GM12878 (cell line): ENCODE data around the gene NRIP3. TPM values are rescaled to one million over a fixed set of nuclear protein-coding genes. Genes with fewer than 3 reads are reported as not detected.

Experiments used
- ATAC-seq: fragments of 200-7000 bp; cut with Tn5 transposase; 3 replicates; pipeline ENCODE4 v1.9.1; 2020; ENCODE audit warnings: mild to moderate bottlenecking, moderate library complexity
- BruUV-seq: library from RNA; stranded (reverse); fragments of 400-500 nt; replicated peaks from 2 replicates; lab custom pipeline; 2021; lab: Mats Ljungman, UMichigan
- CTCF ChIA-PET: fragments of 300-600 bp; sonication (Branson Sonifier 250); formaldehyde crosslinking; extraction: SDS; loops from one replicate; lab custom pipeline; 2021; ENCODE audit warnings: inconsistent platforms; lab: Yijun Ruan, JAX
- POLR2A ChIA-PET: fragments of 350-600 bp; formaldehyde crosslinking; extraction: SDS; loops from one replicate; lab custom pipeline; 2021; ENCODE audit warnings: inconsistent platforms; lab: Charles Lee
- RAD21 ChIA-PET: fragments of 300-600 bp; sonication (Branson Sonifier 250); formaldehyde crosslinking; loops from one replicate; lab custom pipeline; 2023; ENCODE audit warnings: antibody characterized with exemption; ENCODE audit not compliant: unreplicated experiment; lab: Charles Lee
- SMC1A ChIA-PET: fragments of 300-600 bp; sonication (Branson Sonifier 250); formaldehyde crosslinking; loops from one replicate; lab custom pipeline; 2023; ENCODE audit not compliant: unreplicated experiment, uncharacterized antibody; lab: Charles Lee
- DNase-seq: peaks from one replicate; pipeline ENCODE4 v3.0.0-alpha.2; 2011; ENCODE audit warnings: low read depth, low spot score
- FAIRE-seq: peaks from 3 replicates; lab custom pipeline; 2011; peaks lifted over from hg19 to GRCh38; lab: Jason Lieb, UNC
- H2AFZ ChIP-seq: 2 replicates; pipeline ENCODE4 v1.6.0; 2011; ENCODE audit warnings: low read depth, low read length, control low read depth; ENCODE audit not compliant: control insufficient read depth
- H3K27ac ChIP-seq: 2 replicates; pipeline ENCODE4 v1.5.1; 2011; ENCODE audit warnings: control low read depth; ENCODE audit not compliant: control insufficient read depth, insufficient read depth
- H3K27me3 ChIP-seq, 2 experiments: replicated peaks in 1 of 2; 2 replicates each; pipeline versions ENCODE4 v1.6.0 to v1.6.1; 2011; ENCODE audit warnings: low read length in 1 of 2; ENCODE audit not compliant: control insufficient read depth in 2 of 2, insufficient read depth in 2 of 2
- H3K36me3 ChIP-seq, 2 experiments: 2 replicates each; pipeline ENCODE4 v1.5.1; 2011; ENCODE audit warnings: low read length in 1 of 2; ENCODE audit not compliant: control insufficient read depth in 2 of 2, insufficient read depth in 2 of 2
- H3K4me1 ChIP-seq: 2 replicates; pipeline ENCODE4 v1.6.1; 2011; ENCODE audit warnings: mild to moderate bottlenecking, low read length, moderate library complexity, mixed read lengths; ENCODE audit not compliant: control insufficient read depth, insufficient read depth
- H3K4me2 ChIP-seq: 2 replicates; pipeline ENCODE4 v1.6.0; 2011; ENCODE audit warnings: control low read depth; ENCODE audit not compliant: control insufficient read depth, insufficient read depth
- H3K4me3 ChIP-seq: fragments of 200-600 bp; sonication (generic); 2 replicates; pipeline ENCODE4 v1.5.1; 2016
- H3K79me2 ChIP-seq: 2 replicates; pipeline ENCODE4 v1.6.0; 2011; ENCODE audit warnings: low read length; ENCODE audit not compliant: control insufficient read depth, insufficient read depth
- H3K9ac ChIP-seq: 2 replicates; pipeline ENCODE4 v1.8.0; 2011; ENCODE audit warnings: low read length, control low read depth, mixed read lengths; ENCODE audit not compliant: control insufficient read depth, insufficient read depth
- H3K9me3 ChIP-seq: replicated peaks from 3 replicates; pipeline ENCODE4 v1.5.1; 2011; ENCODE audit warnings: mild to moderate bottlenecking, low read length; ENCODE audit not compliant: control insufficient read depth, insufficient read depth
- H4K20me1 ChIP-seq: 2 replicates; pipeline ENCODE4 v1.6.0; 2011; ENCODE audit not compliant: control insufficient read depth, insufficient read depth
- BRCA1 ChIP-seq: IDR thresholded peaks from 2 replicates; pipeline ENCODE4 v1.6.1; 2011; ENCODE audit warnings: low read depth, low read length, improper control_type of control experiment
- CBX3 ChIP-seq: fragments of 200-600 bp; sonication (generic); IDR thresholded peaks from 2 replicates; pipeline ENCODE4 v1.6.1; 2016; ENCODE audit warnings: low read depth, borderline replicate concordance
- E2F8 ChIP-seq: fragments of 450-650 bp; IDR thresholded peaks from 2 replicates; pipeline ENCODE4 v1.6.1; 2018; ENCODE audit warnings: mild to moderate bottlenecking, low read depth, moderate library complexity; ENCODE audit not compliant: partially characterized antibody
- IRF4 ChIP-seq: IDR thresholded peaks from 2 replicates; pipeline ENCODE4 v1.6.1; 2011; ENCODE audit warnings: low read depth, low read length
- NRF1 ChIP-seq: conservative IDR thresholded peaks from 2 replicates; pipeline ENCODE4 v1.6.1; 2011; ENCODE audit warnings: mild to moderate bottlenecking, low read depth, low read length, improper control_type of control experiment
- RBBP5 ChIP-seq: fragments of 200-600 bp; sonication (generic); conservative IDR thresholded peaks from 2 replicates; pipeline ENCODE4 v1.6.1; 2016
- RUNX3 ChIP-seq: IDR thresholded peaks from 2 replicates; pipeline ENCODE4 v1.6.1; 2012; ENCODE audit warnings: low read length, inconsistent platforms
- TCF12 ChIP-seq: IDR thresholded peaks from 2 replicates; pipeline ENCODE4 v1.6.1; 2011; ENCODE audit warnings: low read depth, mild to moderate bottlenecking, low read length
- ZNF622 ChIP-seq: fragments of 450-650 bp; IDR thresholded peaks from 2 replicates; pipeline ENCODE4 v1.6.1; 2017; ENCODE audit warnings: mild to moderate bottlenecking, inconsistent platforms
- WGBS: methylation state at CpG from one replicate; pipeline ENCODE4 v1.1.6; 2016; ENCODE audit warnings: low lambda C conversion rate; ENCODE audit not compliant: insufficient replicate concordance, insufficient coverage; ENCODE audit errors: missing lambda C conversion rate; 5-methylcytosine and 5-hydroxymethylcytosine counted together
- in situ Hi-C: fragments of 300-500 bp; cut with MboI; formaldehyde crosslinking; loops from 9 replicates; pipeline ENCODE4 v1.14.3; 2018; ENCODE audit warnings: mixed read lengths
- intact Hi-C: fragments of 100-400 bp; cut with micrococcal nuclease; formaldehyde crosslinking; loops from one replicate; pipeline ENCODE4 v1.14.2; 2022; ENCODE audit not compliant: unreplicated experiment
- polyA plus RNA-seq, 11 experiments: library from polyadenylated mRNA; depleted of rRNA in 4 of 11; unstranded in 6 of 11; stranded (reverse) in 5 of 11; fragments of >200 nt; fragmentation: Nextera tagmentation in 4 of 11; fragmentation: Illumina TruSeq in 1 of 11; extraction: Ambion mirVana in 4 of 11; extraction: Trizol in 1 of 11; gene quantifications; 1 replicate in 1 of 11; 2 replicates in 10 of 11; pipeline versions ENCODE4 v1.2.1 to v1.2.3, GENCODE V29; 2011 to 2016; ENCODE audit warnings: inconsistent platforms in 2 of 11, missing spikeins in 2 of 11, low read depth in 1 of 11
- total RNA-seq, 4 experiments: library from RNA; depleted of rRNA in 3 of 4; stranded (reverse); fragments of >200 nt in 3 of 4; fragmentation: Illumina TruSeq in 1 of 4; extraction: Trizol in 1 of 4; gene quantifications; 2 replicates each; pipeline versions ENCODE4 v1.2.1 to v1.2.3, GENCODE V29; 2013 to 2021

NRIP3 gene
- total and polyA plus RNA-seq, 10 of the 15 experiments (the other 5 are each of a cell fraction or from before 2014, with no cell fraction given): under 0.01 to 0.25 (median 0.09) TPM; not detected in 7

GRCh38 chr11:9008661-9009060 is 4.9 kb upstream of the NRIP3 start:
- intact Hi-C loops (no loop called here), in situ Hi-C loops (no loop called here)
- CTCF ChIA-PET: interaction anchor here (1.0 kb wide), 1 partner anchor 129 kb away, joined by 5 read pairs; no protein-coding TSS in a partner anchor
- RAD21 ChIA-PET: no interaction called here
- Histone ChIP-seq H3K27me3 (peaks cover 4 to 5% of the 10 kb centered on the region in 2 experiments), H3K4me3 (no peak overlapping the region), H3K4me2 (no peak overlapping the region), H3K9me3 (no peaks in the 10 kb centered on the region), H3K27ac (no peak overlapping the region), H4K20me1 (no peaks in the 10 kb centered on the region), H3K4me1 (peaks cover 2% of the 10 kb centered on the region; the same call in 1 of the 2 replicates), H3K9ac (no peak overlapping the region), H3K79me2 (no peaks in the 10 kb centered on the region), H2AFZ (no peak overlapping the region), H3K36me3 (no peaks in the 10 kb centered on the region)
- no peak for ATAC-seq
- WGBS: 33% methylated on average over 1 of the region's 1 CpG
- TF ChIP-seq RUNX3: no peak
- no peak for TF ChIP-seq RBBP5
- no peak for TF ChIP-seq BRCA1
- no peak for TF ChIP-seq IRF4
- TF ChIP-seq NRF1: no peak
- no peak for TF ChIP-seq TCF12
- TF ChIP-seq E2F8: no peak
- no peak for TF ChIP-seq ZNF622
- TF ChIP-seq CBX3: no peak
- DNase-seq: no peak
- POLR2A ChIA-PET: no interaction called here
- BruUV-seq: no TSS peak
- SMC1A ChIA-PET: no interaction called here
- FAIRE-seq: no peak
